ENCODE measurements around the gene SUPT3H. TPM values are rescaled to one million over a fixed set of nuclear protein-coding genes. Genes with fewer than 3 reads are reported as not detected.

The SUPT3H gene
- polyA plus RNA-seq, 1 donor (not counting 4 experiments of a cell fraction or from before 2014, with no cell fraction given), result 7.6 TPM

DNA sequence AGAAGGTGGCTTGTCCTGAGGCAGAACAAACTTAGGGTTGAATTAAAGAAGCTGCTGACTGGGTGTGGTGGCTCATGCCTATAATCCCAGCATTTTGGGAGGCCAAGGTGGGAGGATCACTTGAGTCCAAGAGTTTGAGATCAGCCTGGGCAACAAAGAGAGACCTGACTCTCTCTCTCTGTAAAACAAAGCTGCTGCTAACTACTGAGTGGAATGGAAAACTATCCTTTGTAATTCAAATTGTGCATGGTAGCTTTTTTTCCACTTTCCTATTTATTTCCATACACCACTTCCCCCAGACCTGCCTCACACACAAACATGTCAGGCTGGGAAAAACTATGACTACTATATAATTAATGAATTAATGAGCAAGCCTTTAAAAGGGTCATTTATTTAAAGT, 553.2 kb downstream of the SUPT3H start:
- Histone ChIP-seq H3K36me3 (ENCODE audit: control insufficient read depth in 2 of 2, extremely low read depth in 1 of 2, insufficient read depth in 2 of 2, low read length in 2 of 2) (no peaks in the 10 kb centered on the region), H3K27me3 (ENCODE audit: control insufficient read depth, extremely low read depth, insufficient read depth, low read length) (no peaks in the 10 kb centered on the region), H3K4me3 (ENCODE audit: control insufficient read depth in 2 of 3, extremely low read depth in 1 of 3, insufficient read depth in 2 of 3, low read depth in 1 of 3, low read length in 3 of 3) (no peak overlapping the region), H3K9ac (ENCODE audit: control insufficient read depth, extremely low read depth, insufficient read depth, low read length) (no peak overlapping the region), H2AFZ (ENCODE audit: control insufficient read depth, low read length) (no peak overlapping the region), H3K4me1 (ENCODE audit: control insufficient read depth, extremely low read depth, insufficient read depth, low read length) (no peaks in the 10 kb centered on the region), H3K4me2 (ENCODE audit: control insufficient read depth, extremely low read depth, insufficient read depth, low read depth, low read length) (no peak overlapping the region), H3K27ac (ENCODE audit: control insufficient read depth, insufficient read depth, low read length) (no peak overlapping the region), H3K9me1 (ENCODE audit: control insufficient read depth, extremely low read depth, insufficient read depth, low read length) (no peaks in the 10 kb centered on the region), H3K9me3 (ENCODE audit: control insufficient read depth, low read depth, low read length) (no peaks in the 10 kb centered on the region), H4K20me1 (ENCODE audit: control insufficient read depth, extremely low read depth, insufficient read depth, low read length) (no peaks in the 10 kb centered on the region), H3K79me2 (ENCODE audit: control insufficient read depth, insufficient read depth, low read length) (no peaks in the 10 kb centered on the region)
- dilution Hi-C loops (cut with MboI; ENCODE audit: extremely low pct_ligation_motif_present, low sequenced_read_pairs), result no loop called here
- no peak for DNase-seq (ENCODE audit: low read depth, low spot score)
- no peak for TF ChIP-seq EZH2 (IDR thresholded peaks at IDR 0.05; ENCODE audit: low read length)
- TF ChIP-seq, protein P1, sequence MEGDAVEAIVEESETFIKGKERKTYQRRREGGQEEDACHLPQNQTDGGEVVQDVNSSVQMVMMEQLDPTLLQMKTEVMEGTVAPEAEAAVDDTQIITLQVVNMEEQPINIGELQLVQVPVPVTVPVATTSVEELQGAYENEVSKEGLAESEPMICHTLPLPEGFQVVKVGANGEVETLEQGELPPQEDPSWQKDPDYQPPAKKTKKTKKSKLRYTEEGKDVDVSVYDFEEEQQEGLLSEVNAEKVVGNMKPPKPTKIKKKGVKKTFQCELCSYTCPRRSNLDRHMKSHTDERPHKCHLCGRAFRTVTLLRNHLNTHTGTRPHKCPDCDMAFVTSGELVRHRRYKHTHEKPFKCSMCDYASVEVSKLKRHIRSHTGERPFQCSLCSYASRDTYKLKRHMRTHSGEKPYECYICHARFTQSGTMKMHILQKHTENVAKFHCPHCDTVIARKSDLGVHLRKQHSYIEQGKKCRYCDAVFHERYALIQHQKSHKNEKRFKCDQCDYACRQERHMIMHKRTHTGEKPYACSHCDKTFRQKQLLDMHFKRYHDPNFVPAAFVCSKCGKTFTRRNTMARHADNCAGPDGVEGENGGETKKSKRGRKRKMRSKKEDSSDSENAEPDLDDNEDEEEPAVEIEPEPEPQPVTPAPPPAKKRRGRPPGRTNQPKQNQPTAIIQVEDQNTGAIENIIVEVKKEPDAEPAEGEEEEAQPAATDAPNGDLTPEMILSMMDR (optimal IDR thresholded peaks at IDR 0.05 in 1 of 3, IDR thresholded peaks at IDR 0.05 in 1 of 3, conservative IDR thresholded peaks at IDR 0.05 in 1 of 3; ENCODE audit: extremely low read depth in 1 of 3, insufficient read depth in 2 of 3, low read length in 3 of 3), result no peak
- FAIRE-seq, result no peak

DNA sequence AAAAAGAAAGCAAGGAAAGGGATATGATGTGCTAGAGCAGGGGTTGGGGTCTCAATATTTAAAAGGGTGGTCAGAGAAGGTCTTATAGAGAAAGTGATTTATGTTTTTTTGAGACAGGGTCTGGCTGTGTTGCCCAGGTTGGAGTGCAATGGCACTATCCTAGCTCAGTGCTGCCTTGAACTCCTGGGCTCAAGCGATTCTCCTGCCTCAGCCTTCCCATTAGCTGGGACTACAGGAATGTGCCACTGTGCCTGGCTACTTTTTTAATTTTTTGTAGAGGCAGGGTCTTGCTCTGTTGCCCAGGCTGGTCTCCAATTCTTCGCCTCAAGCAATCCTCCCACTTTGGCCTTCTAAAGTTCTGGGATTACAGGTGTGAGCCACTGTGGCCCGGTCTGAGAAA, 557.0 kb downstream of the SUPT3H start:
- Histone ChIP-seq H3K9ac (ENCODE audit: control insufficient read depth, extremely low read depth, insufficient read depth, low read length) (no peak overlapping the region), H3K4me3 (ENCODE audit: control insufficient read depth in 2 of 3, extremely low read depth in 1 of 3, insufficient read depth in 2 of 3, low read depth in 1 of 3, low read length in 3 of 3) (no peak overlapping the region), H3K4me2 (ENCODE audit: control insufficient read depth, extremely low read depth, insufficient read depth, low read depth, low read length) (no peak overlapping the region), H3K9me3 (ENCODE audit: control insufficient read depth, low read depth, low read length) (no peaks in the 10 kb centered on the region), H2AFZ (ENCODE audit: control insufficient read depth, low read length) (no peak overlapping the region), H3K79me2 (ENCODE audit: control insufficient read depth, insufficient read depth, low read length) (no peaks in the 10 kb centered on the region), H3K4me1 (ENCODE audit: control insufficient read depth, extremely low read depth, insufficient read depth, low read length) (no peaks in the 10 kb centered on the region), H3K27me3 (ENCODE audit: control insufficient read depth, extremely low read depth, insufficient read depth, low read length) (no peaks in the 10 kb centered on the region), H3K9me1 (ENCODE audit: control insufficient read depth, extremely low read depth, insufficient read depth, low read length) (no peaks in the 10 kb centered on the region), H4K20me1 (ENCODE audit: control insufficient read depth, extremely low read depth, insufficient read depth, low read length) (no peaks in the 10 kb centered on the region), H3K27ac (ENCODE audit: control insufficient read depth, insufficient read depth, low read length) (no peak overlapping the region), H3K36me3 (ENCODE audit: control insufficient read depth in 2 of 2, extremely low read depth in 1 of 2, insufficient read depth in 2 of 2, low read length in 2 of 2) (no peaks in the 10 kb centered on the region)
- dilution Hi-C loops (cut with MboI; ENCODE audit: extremely low pct_ligation_motif_present, low sequenced_read_pairs), result no loop called here
- TF ChIP-seq, protein P1 (optimal IDR thresholded peaks at IDR 0.05 in 1 of 3, IDR thresholded peaks at IDR 0.05 in 1 of 3, conservative IDR thresholded peaks at IDR 0.05 in 1 of 3; ENCODE audit: extremely low read depth in 1 of 3, insufficient read depth in 2 of 3, low read length in 3 of 3), result no peak
- TF ChIP-seq EZH2 (IDR thresholded peaks at IDR 0.05; ENCODE audit: low read length), result no peak
- FAIRE-seq (no peak), DNase-seq (ENCODE audit: low read depth, low spot score) (no peak)
